Neuronal stem cell (in vitro differentiated cells): ENCODE measurements around the gene REN.

Experiments used
- DNase-seq: peaks from one replicate; pipeline ENCODE4 v3.0.0-alpha.2; 2013; ENCODE audit warnings: low spot score
- H2AFZ ChIP-seq: one replicate; pipeline ENCODE4 v1.6.1; 2013; ENCODE audit warnings: mild to moderate bottlenecking, low read length, inconsistent platforms
- H2AK5ac ChIP-seq: 2 replicates; pipeline ENCODE4 v1.6.1; 2013; ENCODE audit warnings: low read depth, mild to moderate bottlenecking, inconsistent platforms, low read length, moderate library complexity, mixed read lengths
- H2BK120ac ChIP-seq: 2 replicates; pipeline ENCODE4 v1.6.1; 2013; ENCODE audit warnings: low read depth, mild to moderate bottlenecking, inconsistent platforms, low read length, moderate library complexity, mixed read lengths
- H2BK12ac ChIP-seq: one replicate; pipeline ENCODE4 v1.6.1; 2013; ENCODE audit warnings: low read length, inconsistent platforms
- H2BK15ac ChIP-seq: 2 replicates; pipeline ENCODE4 v1.6.1; 2013; ENCODE audit warnings: mild to moderate bottlenecking, low read length, inconsistent platforms, mixed read lengths
- H2BK5ac ChIP-seq: one replicate; pipeline ENCODE4 v1.6.1; 2013; ENCODE audit warnings: inconsistent platforms, mild to moderate bottlenecking, low read length, moderate library complexity
- H3K14ac ChIP-seq: one replicate; pipeline ENCODE4 v1.6.1; 2013; ENCODE audit warnings: low read length, inconsistent platforms
- H3K18ac ChIP-seq: 2 replicates; pipeline ENCODE4 v1.6.1; 2013; ENCODE audit warnings: low read length, inconsistent platforms
- H3K23ac ChIP-seq: 2 replicates; pipeline ENCODE4 v1.6.1; 2013; ENCODE audit warnings: low read depth, mild to moderate bottlenecking, mixed read lengths, low read length, inconsistent platforms; ENCODE audit not compliant: poor library complexity
- H3K27ac ChIP-seq: replicated peaks from 3 replicates; pipeline ENCODE4 v1.5.1; 2013; ENCODE audit warnings: low read length, inconsistent platforms
- H3K27me3 ChIP-seq, 3 experiments: 2 replicates each; pipeline ENCODE4 v1.6.1; 2013; ENCODE audit warnings: low read length in 3 of 3, mild to moderate bottlenecking in 2 of 3, inconsistent platforms in 1 of 3, low read depth in 1 of 3, mixed read lengths in 1 of 3, moderate library complexity in 1 of 3; ENCODE audit not compliant: control insufficient read depth in 3 of 3, insufficient read depth in 3 of 3
- H3K36me3 ChIP-seq, 2 donors: replicated peaks in 1 of 2; 2 replicates each; pipeline ENCODE4 v1.6.1; 2013; ENCODE audit warnings: low read length in 2 of 2; ENCODE audit not compliant: control insufficient read depth in 2 of 2, insufficient read depth in 2 of 2
- H3K4ac ChIP-seq: 2 replicates; pipeline ENCODE4 v1.6.1; 2013; ENCODE audit warnings: inconsistent platforms, mild to moderate bottlenecking, low read length, moderate library complexity
- H3K4me1 ChIP-seq, 2 donors: 1 replicate in 1 of 2; 2 replicates in 1 of 2; pipeline ENCODE4 v1.6.1; 2013; ENCODE audit warnings: low read length in 2 of 2, low read depth in 1 of 2; ENCODE audit not compliant: control insufficient read depth in 2 of 2, insufficient read depth in 1 of 2
- H3K4me2 ChIP-seq: one replicate; pipeline ENCODE4 v1.6.1; 2013; ENCODE audit warnings: mild to moderate bottlenecking, low read length, inconsistent platforms; ENCODE audit not compliant: insufficient read depth, poor library complexity, severe bottlenecking
- H3K4me3 ChIP-seq, 2 donors: 2 replicates each; pipeline ENCODE4 v1.5.1; 2013; ENCODE audit warnings: low read length in 2 of 2, mild to moderate bottlenecking in 2 of 2, inconsistent platforms in 1 of 2, moderate library complexity in 1 of 2
- H3K79me1 ChIP-seq: one replicate; pipeline ENCODE4 v1.6.1; 2013; ENCODE audit warnings: low read depth, mild to moderate bottlenecking, inconsistent platforms, low read length, moderate library complexity
- H3K9ac ChIP-seq: one replicate; pipeline ENCODE4 v1.6.1; 2013; ENCODE audit warnings: mild to moderate bottlenecking, low read depth, low read length, inconsistent platforms; ENCODE audit not compliant: poor library complexity
- H3K9me3 ChIP-seq, 2 donors: replicated peaks in 1 of 2; 2 replicates each; pipeline versions ENCODE3 to v1.6.1; 2013; ENCODE audit warnings: low read length in 2 of 2, mild to moderate bottlenecking in 2 of 2, inconsistent platforms in 1 of 2, low read depth in 1 of 2, mixed read lengths in 1 of 2, moderate library complexity in 1 of 2; ENCODE audit not compliant: control insufficient read depth in 2 of 2, insufficient read depth in 1 of 2
- H4K8ac ChIP-seq: one replicate; pipeline ENCODE4 v1.6.1; 2013; ENCODE audit warnings: low read depth, mild to moderate bottlenecking, inconsistent platforms, low read length, moderate library complexity
- H4K91ac ChIP-seq: one replicate; pipeline ENCODE4 v1.6.1; 2013; ENCODE audit warnings: low read length, low read depth, mild to moderate bottlenecking, inconsistent platforms; ENCODE audit not compliant: poor library complexity
- WGBS, 2 donors: extraction: QIAGEN DNeasy Blood & Tissue Kit; methylation state at CpG; one replicate each; pipeline ENCODE4 v1.1.7; 2013; ENCODE audit warnings: missing lambda C conversion rate in 2 of 2, mixed read lengths in 1 of 2; ENCODE audit not compliant: insufficient read length in 2 of 2, insufficient replicate concordance in 1 of 2; ENCODE audit errors: extremely low coverage in 2 of 2; 5-methylcytosine and 5-hydroxymethylcytosine counted together

REN gene

GRCh38 chr1:204170494-204171155 lies 4.5 kb upstream of the REN start:
- H2BK120ac ChIP-seq: no peak overlapping the region
- no peak overlapping the region for H3K4me2 ChIP-seq
- H2AFZ ChIP-seq: no peak overlapping the region
- H2BK12ac ChIP-seq: no peak overlapping the region
- no peak overlapping the region for H3K18ac ChIP-seq
- H3K4ac ChIP-seq: no peak overlapping the region
- H2BK15ac ChIP-seq: no peak overlapping the region
- no peak overlapping the region for H3K14ac ChIP-seq
- no peak overlapping the region for H2AK5ac ChIP-seq
- no CpG with 5 or more reads among the region's 3 CpGs for WGBS, 2 donors
- H3K9me3 ChIP-seq: peaks cover 2 to 18% of the 10 kb centered on the region in 2 donors
- no peak overlapping the region for H4K8ac ChIP-seq
- H3K4me3 ChIP-seq: no peak overlapping the region
- H3K23ac ChIP-seq: no peak overlapping the region
- H2BK5ac ChIP-seq: no peak overlapping the region
- no peaks in the 10 kb centered on the region for H3K36me3 ChIP-seq
- no peak overlapping the region for H3K9ac ChIP-seq
- no peaks in the 10 kb centered on the region for H3K4me1 ChIP-seq
- peaks cover 0 to 33% (median 0%) of the 10 kb centered on the region in 3 experiments for H3K27me3 ChIP-seq
- no peak overlapping the region for H4K91ac ChIP-seq
- no peak for DNase-seq
- no peaks in the 10 kb centered on the region for H3K79me1 ChIP-seq
- no peak overlapping the region for H3K27ac ChIP-seq

GRCh38 chr1:204169858-204170257 lies 3.7 kb upstream of the REN start:
- Histone ChIP-seq H3K4me3 (no peak overlapping the region), H3K79me1 (no peaks in the 10 kb centered on the region), H3K14ac (no peak overlapping the region), H3K9me3 (peaks cover 2 to 18% of the 10 kb centered on the region in 2 donors), H3K27ac (no peak overlapping the region), H2AK5ac (no peak overlapping the region), H3K9ac (no peak overlapping the region), H3K4me1 (no peaks in the 10 kb centered on the region), H3K4ac (no peak overlapping the region), H3K4me2 (no peak overlapping the region), H2BK120ac (no peak overlapping the region), H2BK5ac (no peak overlapping the region), H3K36me3 (no peaks in the 10 kb centered on the region), H3K18ac (no peak overlapping the region), H2BK12ac (no peak overlapping the region), H2AFZ (no peak overlapping the region), H4K91ac (no peak overlapping the region), H3K27me3 (peaks cover 0 to 25% (median 0%) of the 10 kb centered on the region in 3 experiments), H3K23ac (no peak overlapping the region), H4K8ac (no peak overlapping the region), H2BK15ac (no peak overlapping the region)
- DNase-seq: no peak
- WGBS, 2 donors: no CpG with 5 or more reads among the region's 4 CpGs

GRCh38 chr1:204167730-204168129 lies 1.6 kb upstream of the REN start:
- no peaks in the 10 kb centered on the region for H3K36me3 ChIP-seq
- H2BK12ac ChIP-seq: no peak overlapping the region
- H2AK5ac ChIP-seq: no peak overlapping the region
- no peak overlapping the region for H2AFZ ChIP-seq
- no peak overlapping the region for H4K8ac ChIP-seq
- no CpG with 5 or more reads among the region's 5 CpGs for WGBS, 2 donors
- no peak overlapping the region for H3K14ac ChIP-seq
- DNase-seq: no peak
- no peak overlapping the region for H4K91ac ChIP-seq
- no peak overlapping the region for H2BK120ac ChIP-seq
- no peak overlapping the region for H3K4me2 ChIP-seq
- no peak overlapping the region for H3K9ac ChIP-seq
- H3K23ac ChIP-seq: no peak overlapping the region
- H2BK15ac ChIP-seq: no peak overlapping the region
- peaks cover 0 to 23% (median 0%) of the 10 kb centered on the region in 3 experiments for H3K27me3 ChIP-seq
- no peaks in the 10 kb centered on the region for H3K4me1 ChIP-seq
- H3K79me1 ChIP-seq: no peaks in the 10 kb centered on the region
- H3K18ac ChIP-seq: no peak overlapping the region
- no peak overlapping the region for H3K27ac ChIP-seq
- no peak overlapping the region for H3K4ac ChIP-seq
- no peak overlapping the region for H2BK5ac ChIP-seq
- peaks cover 2 to 18% of the 10 kb centered on the region in 2 donors for H3K9me3 ChIP-seq
- no peak overlapping the region for H3K4me3 ChIP-seq

- Histone ChIP-seq H2BK12ac (no peak overlapping the region), H3K27ac (no peak overlapping the region), H3K18ac (no peak overlapping the region), H3K9me3 (no peaks in the 10 kb centered on the region), H3K4me2 (no peak overlapping the region), H2BK5ac (no peak overlapping the region), H4K91ac (no peak overlapping the region), H3K79me1 (no peaks in the 10 kb centered on the region), H3K4me1 (no peaks in the 10 kb centered on the region), H4K8ac (no peak overlapping the region), H3K9ac (no peak overlapping the region), H2BK120ac (no peak overlapping the region), H2AK5ac (no peak overlapping the region), H3K14ac (no peak overlapping the region), H2BK15ac (no peak overlapping the region), H3K27me3 (peaks cover 0 to 38% (median 0%) of the 10 kb centered on the region in 3 experiments), H3K23ac (no peak overlapping the region), H3K4me3 (no peak overlapping the region), H3K4ac (no peak overlapping the region), H3K36me3 (no peaks in the 10 kb centered on the region), H2AFZ (no peak overlapping the region)
- DNase-seq: peak; percentile 69
- WGBS, 2 donors: no CpG with 5 or more reads among the region's 7 CpGs
These were observed 3.6 kb downstream of the REN start for GRCh38 chr1:204162494-204163074.
